ENCODE data around the gene USP17L19. TPM values are rescaled to one million over a fixed set of nuclear protein-coding genes. Genes with fewer than 3 reads are reported as not detected.
"Not testable (repeated sequence)": the region's sequence is repeated elsewhere in the genome, so short reads cannot be mapped to it uniquely, and the experiment has no call there.

USP17L19 gene
- total and polyA plus RNA-seq, 3 experiments from 2014 or later, result not detected

GRCh38 chr4:9238461-9238860 is 14.7 kb upstream of the USP17L19 start:
- H3K4me3 Mint-ChIP-seq; H3K27ac Mint-ChIP-seq; CTCF ChIA-PET; H3K4me3 ChIP-seq (ENCODE audit: low read length); H3K27me3 Mint-ChIP-seq; H3K4me1 ChIP-seq (ENCODE audit: insufficient read depth, low read length); POLR2A ChIA-PET; H3K4me1 Mint-ChIP-seq; H3K36me3 Mint-ChIP-seq; H3K36me3 ChIP-seq (ENCODE audit: insufficient read depth, low read length); H3K9me3 ChIP-seq (ENCODE audit: low read length); H3K27me3 ChIP-seq (ENCODE audit: insufficient read depth, low read length, poor library complexity, severe bottlenecking); H3K9me3 Mint-ChIP-seq; H3K27ac ChIP-seq (ENCODE audit: low read depth, low read length): not testable (repeated sequence)
- DNase-seq, result peak in 1 of 5 donors; percentile 16

DNA sequence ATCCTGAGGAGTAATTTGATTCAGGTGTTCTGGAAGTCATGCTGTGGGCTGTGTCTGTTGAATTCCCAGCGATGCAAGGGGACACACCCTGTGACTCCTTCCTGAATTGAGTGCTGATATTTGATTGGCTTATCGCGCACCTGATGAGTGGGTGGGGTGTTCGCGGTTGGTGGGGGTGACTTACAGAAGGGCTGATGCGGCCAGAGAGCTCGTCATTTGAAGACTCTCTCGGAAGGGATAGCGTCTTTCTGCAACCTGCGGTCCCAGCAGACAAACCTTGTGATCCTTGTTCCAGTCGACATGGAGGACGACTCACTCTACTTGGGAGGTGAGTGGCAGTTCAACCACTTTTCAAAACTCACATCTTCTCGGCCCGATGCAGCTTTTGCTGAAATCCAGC is 9.6 kb upstream of the USP17L19 start, which contains the start of gene USP17L17:
TSS of gene USP17L17 (plus strand) at position 301 of the 400 bp plus-strand sequence. CDS start at position 301, 0 bp downstream.
- H3K4me3 Mint-ChIP-seq; H3K4me1 ChIP-seq (ENCODE audit: insufficient read depth, low read length); H3K9me3 Mint-ChIP-seq; H3K4me1 Mint-ChIP-seq; H3K36me3 Mint-ChIP-seq; H3K4me3 ChIP-seq (ENCODE audit: low read length); H3K27ac ChIP-seq (ENCODE audit: low read depth, low read length); H3K9me3 ChIP-seq (ENCODE audit: low read length); DNase-seq; CTCF ChIA-PET; H3K36me3 ChIP-seq (ENCODE audit: insufficient read depth, low read length); POLR2A ChIA-PET; H3K27ac Mint-ChIP-seq; H3K27me3 Mint-ChIP-seq; H3K27me3 ChIP-seq (ENCODE audit: insufficient read depth, low read length, poor library complexity, severe bottlenecking): not testable (repeated sequence)

- H3K4me1 ChIP-seq (ENCODE audit: insufficient read depth, low read length); H3K27me3 Mint-ChIP-seq; H3K4me3 ChIP-seq (ENCODE audit: low read length); H3K4me3 Mint-ChIP-seq; CTCF ChIA-PET; POLR2A ChIA-PET; H3K36me3 Mint-ChIP-seq; H3K27me3 ChIP-seq (ENCODE audit: insufficient read depth, low read length, poor library complexity, severe bottlenecking); H3K36me3 ChIP-seq (ENCODE audit: insufficient read depth, low read length); H3K9me3 ChIP-seq (ENCODE audit: low read length); H3K27ac Mint-ChIP-seq; H3K27ac ChIP-seq (ENCODE audit: low read depth, low read length); H3K9me3 Mint-ChIP-seq; H3K4me1 Mint-ChIP-seq: not testable (repeated sequence)
- peak in 3 of 5 donors; percentile 0 to 32 (median 1) for DNase-seq
These were observed 5.1 kb upstream of the USP17L19 start, which contains the start of gene USP17L18 for GRCh38 chr4:9247953-9248680. USP17L18 (plus strand) TSS chr4:9248630; CDS start chr4:9248630, 0 bp downstream.

GRCh38 chr4:9257824-9258223 is 4.6 kb downstream of the USP17L19 start, which contains the start of gene USP17L20:
USP17L20 (plus strand) TSS chr4:9258124; CDS start chr4:9258124, 0 bp downstream.
- H3K4me3 Mint-ChIP-seq; H3K4me1 Mint-ChIP-seq; H3K27me3 ChIP-seq (ENCODE audit: insufficient read depth, low read length, poor library complexity, severe bottlenecking); H3K36me3 Mint-ChIP-seq; H3K27ac Mint-ChIP-seq; H3K27ac ChIP-seq (ENCODE audit: low read depth, low read length); CTCF ChIA-PET; H3K36me3 ChIP-seq (ENCODE audit: insufficient read depth, low read length); H3K9me3 ChIP-seq (ENCODE audit: low read length); H3K27me3 Mint-ChIP-seq; H3K4me3 ChIP-seq (ENCODE audit: low read length); H3K4me1 ChIP-seq (ENCODE audit: insufficient read depth, low read length); H3K9me3 Mint-ChIP-seq; DNase-seq; POLR2A ChIA-PET: not testable (repeated sequence)

DNA sequence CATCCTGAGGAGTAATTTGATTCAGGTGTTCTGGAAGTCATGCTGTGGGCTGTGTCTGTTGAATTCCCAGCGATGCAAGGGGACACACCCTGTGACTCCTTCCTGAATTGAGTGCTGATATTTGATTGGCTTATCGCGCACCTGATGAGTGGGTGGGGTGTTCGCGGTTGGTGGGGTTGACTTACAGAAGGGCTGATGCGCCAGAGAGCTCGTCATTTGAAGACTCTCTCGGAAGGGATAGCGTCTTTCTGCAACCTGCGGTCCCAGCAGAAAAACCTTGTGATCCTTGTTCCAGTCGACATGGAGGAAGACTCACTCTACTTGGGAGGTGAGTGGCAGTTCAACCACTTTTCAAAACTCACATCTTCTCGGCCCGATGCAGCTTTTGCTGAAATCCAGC is 9.4 kb downstream of the USP17L19 start, which contains the start of gene USP17L21:
TSS of gene USP17L21 (plus strand) at position 301 of the 400 bp plus-strand sequence. CDS start at position 301, 0 bp downstream.
- H3K27me3 ChIP-seq (ENCODE audit: insufficient read depth, low read length, poor library complexity, severe bottlenecking); H3K9me3 ChIP-seq (ENCODE audit: low read length); CTCF ChIA-PET; H3K27me3 Mint-ChIP-seq; H3K9me3 Mint-ChIP-seq; H3K4me3 Mint-ChIP-seq; H3K36me3 Mint-ChIP-seq; H3K27ac ChIP-seq (ENCODE audit: low read depth, low read length); POLR2A ChIA-PET; H3K27ac Mint-ChIP-seq; H3K4me1 ChIP-seq (ENCODE audit: insufficient read depth, low read length); DNase-seq; H3K4me1 Mint-ChIP-seq; H3K36me3 ChIP-seq (ENCODE audit: insufficient read depth, low read length); H3K4me3 ChIP-seq (ENCODE audit: low read length): not testable (repeated sequence)

- H3K4me3 ChIP-seq (ENCODE audit: low read length); H3K27me3 ChIP-seq (ENCODE audit: insufficient read depth, low read length, poor library complexity, severe bottlenecking); H3K36me3 Mint-ChIP-seq; H3K4me1 Mint-ChIP-seq; H3K9me3 Mint-ChIP-seq; H3K36me3 ChIP-seq (ENCODE audit: insufficient read depth, low read length); H3K27ac Mint-ChIP-seq; H3K27ac ChIP-seq (ENCODE audit: low read depth, low read length); H3K4me1 ChIP-seq (ENCODE audit: insufficient read depth, low read length); CTCF ChIA-PET; H3K9me3 ChIP-seq (ENCODE audit: low read length); H3K27me3 Mint-ChIP-seq; DNase-seq; H3K4me3 Mint-ChIP-seq; POLR2A ChIA-PET: not testable (repeated sequence)
These were observed 14.1 kb downstream of the USP17L19 start, which contains the start of gene USP17L22 for GRCh38 chr4:9267319-9267718. USP17L22 (plus strand) TSS chr4:9267619; CDS start chr4:9267619, 0 bp downstream.

DNA sequence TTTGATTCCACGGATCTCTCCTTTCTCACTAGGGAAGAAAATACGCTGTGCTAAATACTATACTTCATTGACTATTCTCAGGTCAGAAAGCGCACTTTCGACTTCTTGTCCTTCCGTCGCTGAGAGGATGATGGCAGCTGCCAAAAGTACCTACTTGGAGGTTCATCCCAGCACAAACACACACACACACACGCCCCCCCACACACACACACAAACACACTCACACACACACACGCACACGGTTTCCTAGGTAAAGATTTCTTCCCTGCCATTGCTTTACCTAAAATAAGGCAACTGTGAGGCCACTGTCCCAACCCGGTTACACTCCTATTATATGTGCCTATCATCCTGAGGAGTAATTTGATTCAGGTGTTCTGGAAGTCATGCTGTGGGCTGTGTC is 18.5 kb downstream of the USP17L19 start:
- peak in 4 of 5 donors; percentile 0 to 59 (median 10) for DNase-seq
- H3K4me1 Mint-ChIP-seq; H3K27ac Mint-ChIP-seq; H3K9me3 Mint-ChIP-seq; H3K9me3 ChIP-seq (ENCODE audit: low read length); H3K36me3 ChIP-seq (ENCODE audit: insufficient read depth, low read length); H3K27me3 Mint-ChIP-seq; H3K4me1 ChIP-seq (ENCODE audit: insufficient read depth, low read length); H3K27ac ChIP-seq (ENCODE audit: low read depth, low read length); H3K27me3 ChIP-seq (ENCODE audit: insufficient read depth, low read length, poor library complexity, severe bottlenecking); H3K36me3 Mint-ChIP-seq; H3K4me3 Mint-ChIP-seq; POLR2A ChIA-PET; H3K4me3 ChIP-seq (ENCODE audit: low read length); CTCF ChIA-PET: not testable (repeated sequence)
